ENCODE data around the gene PLD4.
A peak's percentile ranks its signal among the peaks of the same experiment; 100 is the strongest.

The PLD4 gene

GRCh38 chr14:104908303-104908702 lies 16.4 kb upstream of the PLD4 start:
- Histone ChIP-seq H3K9ac (ENCODE audit: low read depth, low read length, poor library complexity, severe bottlenecking) (no peak overlapping the region), H3K4me3 (ENCODE audit: low read length, poor library complexity, severe bottlenecking) (no peak overlapping the region), H3K9me3 (ENCODE audit: insufficient read depth, low read depth, low read length) (peaks cover 5% of the 10 kb centered on the region; the same call in 1 of the 2 replicates), H3K4me1 (ENCODE audit: insufficient read depth, low read length, poor library complexity, severe bottlenecking) (no peaks in the 10 kb centered on the region), H3K79me2 (ENCODE audit: insufficient read depth, low read length) (no peaks in the 10 kb centered on the region), H3K9me2 (replicated peaks; ENCODE audit: low read depth, low read length) (no peaks in the 10 kb centered on the region), H4K20me1 (ENCODE audit: insufficient read depth, low read length, poor library complexity, severe bottlenecking) (no peaks in the 10 kb centered on the region), H3K36me3 (ENCODE audit: insufficient read depth, low read length) (no peaks in the 10 kb centered on the region), H3K4me2 (ENCODE audit: low read depth, low read length, poor library complexity, severe bottlenecking) (peak overlapping the region; percentile 33), H3K27me3 (ENCODE audit: insufficient read depth, low read length, poor library complexity, severe bottlenecking) (no peaks in the 10 kb centered on the region), H3F3A (ENCODE audit: low read depth) (no peaks in the 10 kb centered on the region), H2AFZ (ENCODE audit: low read length) (0 out of 2 replicates have a peak overlapping the region, but pooled peaks have one; percentile 15)
- TF ChIP-seq EZH2phosphoT487 (IDR thresholded peaks at IDR 0.05; ENCODE audit: borderline replicate concordance) = no peak
- TF ChIP-seq, protein P1, sequence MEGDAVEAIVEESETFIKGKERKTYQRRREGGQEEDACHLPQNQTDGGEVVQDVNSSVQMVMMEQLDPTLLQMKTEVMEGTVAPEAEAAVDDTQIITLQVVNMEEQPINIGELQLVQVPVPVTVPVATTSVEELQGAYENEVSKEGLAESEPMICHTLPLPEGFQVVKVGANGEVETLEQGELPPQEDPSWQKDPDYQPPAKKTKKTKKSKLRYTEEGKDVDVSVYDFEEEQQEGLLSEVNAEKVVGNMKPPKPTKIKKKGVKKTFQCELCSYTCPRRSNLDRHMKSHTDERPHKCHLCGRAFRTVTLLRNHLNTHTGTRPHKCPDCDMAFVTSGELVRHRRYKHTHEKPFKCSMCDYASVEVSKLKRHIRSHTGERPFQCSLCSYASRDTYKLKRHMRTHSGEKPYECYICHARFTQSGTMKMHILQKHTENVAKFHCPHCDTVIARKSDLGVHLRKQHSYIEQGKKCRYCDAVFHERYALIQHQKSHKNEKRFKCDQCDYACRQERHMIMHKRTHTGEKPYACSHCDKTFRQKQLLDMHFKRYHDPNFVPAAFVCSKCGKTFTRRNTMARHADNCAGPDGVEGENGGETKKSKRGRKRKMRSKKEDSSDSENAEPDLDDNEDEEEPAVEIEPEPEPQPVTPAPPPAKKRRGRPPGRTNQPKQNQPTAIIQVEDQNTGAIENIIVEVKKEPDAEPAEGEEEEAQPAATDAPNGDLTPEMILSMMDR (conservative IDR thresholded peaks at IDR 0.05; ENCODE audit: low read length) = no peak

GRCh38 chr14:104912053-104912452 lies 12.6 kb upstream of the PLD4 start:
- TF ChIP-seq EZH2phosphoT487 (IDR thresholded peaks at IDR 0.05; ENCODE audit: borderline replicate concordance) = no peak
- TF ChIP-seq, protein P1 (conservative IDR thresholded peaks at IDR 0.05; ENCODE audit: low read length) = no peak
- Histone ChIP-seq H4K20me1 (ENCODE audit: insufficient read depth, low read length, poor library complexity, severe bottlenecking) (no peaks in the 10 kb centered on the region), H3K9me3 (ENCODE audit: insufficient read depth, low read depth, low read length) (peaks cover 5% of the 10 kb centered on the region; the same call in 1 of the 2 replicates), H3K4me1 (ENCODE audit: insufficient read depth, low read length, poor library complexity, severe bottlenecking) (peaks cover 4% of the 10 kb centered on the region), H3K9me2 (replicated peaks; ENCODE audit: low read depth, low read length) (no peaks in the 10 kb centered on the region), H3K36me3 (ENCODE audit: insufficient read depth, low read length) (no peaks in the 10 kb centered on the region), H3K4me3 (ENCODE audit: low read length, poor library complexity, severe bottlenecking) (no peak overlapping the region), H3F3A (ENCODE audit: low read depth) (no peaks in the 10 kb centered on the region), H3K4me2 (ENCODE audit: low read depth, low read length, poor library complexity, severe bottlenecking) (no peak overlapping the region), H2AFZ (ENCODE audit: low read length) (no peak overlapping the region), H3K79me2 (ENCODE audit: insufficient read depth, low read length) (no peaks in the 10 kb centered on the region), H3K27me3 (ENCODE audit: insufficient read depth, low read length, poor library complexity, severe bottlenecking) (no peaks in the 10 kb centered on the region), H3K9ac (ENCODE audit: low read depth, low read length, poor library complexity, severe bottlenecking) (no peak overlapping the region)

DNA sequence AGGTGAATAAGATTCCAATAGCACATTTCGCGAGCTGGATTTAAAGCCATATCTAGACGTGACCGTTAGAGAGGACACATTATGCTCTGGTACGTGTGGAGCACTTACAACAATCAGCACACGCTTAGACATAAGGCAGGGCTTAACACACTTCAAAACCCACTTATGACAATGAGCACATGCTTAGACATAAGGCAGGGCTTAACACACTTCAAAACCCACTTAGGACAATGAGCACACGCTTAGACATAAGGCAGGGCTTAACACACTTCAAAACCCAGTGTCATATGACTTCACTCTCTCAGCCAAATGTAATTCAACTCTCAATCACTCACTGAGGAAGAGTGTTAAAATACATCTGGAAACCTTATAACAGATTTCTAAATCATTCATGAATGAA lies 11.2 kb upstream of the PLD4 start:
- Histone ChIP-seq H4K20me1 (ENCODE audit: insufficient read depth, low read length, poor library complexity, severe bottlenecking) (no peaks in the 10 kb centered on the region), H3K4me1 (ENCODE audit: insufficient read depth, low read length, poor library complexity, severe bottlenecking) (peaks cover 5% of the 10 kb centered on the region), H3K27me3 (ENCODE audit: insufficient read depth, low read length, poor library complexity, severe bottlenecking) (no peaks in the 10 kb centered on the region), H3K9ac (ENCODE audit: low read depth, low read length, poor library complexity, severe bottlenecking) (no peak overlapping the region), H3K4me2 (ENCODE audit: low read depth, low read length, poor library complexity, severe bottlenecking) (no peak overlapping the region), H3F3A (ENCODE audit: low read depth) (no peaks in the 10 kb centered on the region), H3K4me3 (ENCODE audit: low read length, poor library complexity, severe bottlenecking) (no peak overlapping the region), H3K79me2 (ENCODE audit: insufficient read depth, low read length) (no peaks in the 10 kb centered on the region), H2AFZ (ENCODE audit: low read length) (no peak overlapping the region), H3K9me3 (ENCODE audit: insufficient read depth, low read depth, low read length) (peaks cover 5% of the 10 kb centered on the region; the same call in 1 of the 2 replicates), H3K36me3 (ENCODE audit: insufficient read depth, low read length) (no peaks in the 10 kb centered on the region), H3K9me2 (replicated peaks; ENCODE audit: low read depth, low read length) (no peaks in the 10 kb centered on the region)
- no peak for TF ChIP-seq EZH2phosphoT487 (IDR thresholded peaks at IDR 0.05; ENCODE audit: borderline replicate concordance)
- TF ChIP-seq, protein P1 (conservative IDR thresholded peaks at IDR 0.05; ENCODE audit: low read length) = no peak

All from Loucy (cell line).